ENCODE results near the gene ATP2A3.

DNA sequence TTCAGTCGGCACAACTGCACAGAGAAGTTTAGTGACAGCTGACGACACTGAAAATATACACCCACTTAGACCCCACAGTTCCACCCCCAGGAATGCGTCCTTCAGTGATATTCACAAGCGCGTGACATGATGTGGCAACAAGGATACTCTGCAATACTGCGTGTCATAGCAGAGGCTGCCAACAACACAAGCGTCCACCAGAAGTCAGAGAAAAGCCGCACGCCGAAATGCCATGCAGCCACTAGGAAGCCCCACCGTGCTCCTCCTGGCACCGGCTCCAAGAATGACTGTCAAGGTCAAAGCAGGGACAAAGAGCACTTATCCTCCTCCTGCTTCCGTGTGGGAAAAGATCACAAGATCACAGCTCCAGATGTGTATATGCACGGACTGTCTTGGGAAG, 3.5 kb downstream of the ATP2A3 start:
- TF ChIP-seq, protein P1, sequence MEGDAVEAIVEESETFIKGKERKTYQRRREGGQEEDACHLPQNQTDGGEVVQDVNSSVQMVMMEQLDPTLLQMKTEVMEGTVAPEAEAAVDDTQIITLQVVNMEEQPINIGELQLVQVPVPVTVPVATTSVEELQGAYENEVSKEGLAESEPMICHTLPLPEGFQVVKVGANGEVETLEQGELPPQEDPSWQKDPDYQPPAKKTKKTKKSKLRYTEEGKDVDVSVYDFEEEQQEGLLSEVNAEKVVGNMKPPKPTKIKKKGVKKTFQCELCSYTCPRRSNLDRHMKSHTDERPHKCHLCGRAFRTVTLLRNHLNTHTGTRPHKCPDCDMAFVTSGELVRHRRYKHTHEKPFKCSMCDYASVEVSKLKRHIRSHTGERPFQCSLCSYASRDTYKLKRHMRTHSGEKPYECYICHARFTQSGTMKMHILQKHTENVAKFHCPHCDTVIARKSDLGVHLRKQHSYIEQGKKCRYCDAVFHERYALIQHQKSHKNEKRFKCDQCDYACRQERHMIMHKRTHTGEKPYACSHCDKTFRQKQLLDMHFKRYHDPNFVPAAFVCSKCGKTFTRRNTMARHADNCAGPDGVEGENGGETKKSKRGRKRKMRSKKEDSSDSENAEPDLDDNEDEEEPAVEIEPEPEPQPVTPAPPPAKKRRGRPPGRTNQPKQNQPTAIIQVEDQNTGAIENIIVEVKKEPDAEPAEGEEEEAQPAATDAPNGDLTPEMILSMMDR (IDR thresholded peaks at IDR 0.05), result no peak
- TF ChIP-seq POLR2A (IDR thresholded peaks at IDR 0.05), result no peak

All from prostate gland (tissue), 2 donors.